ENCODE data around the gene SP140L.
"Not testable (repeated sequence)": the region's sequence is repeated elsewhere in the genome, so short reads cannot be mapped to it uniquely, and the experiment has no call there.

The SP140L gene

GRCh38 chr2:230362030-230362691 lies 35.2 kb downstream of the SP140L start:
- Histone ChIP-seq H3K27ac (ENCODE audit: low read depth, low read length) (no peak overlapping the region), H3K79me2 (ENCODE audit: control insufficient read depth, insufficient read depth, low read length, unreplicated experiment) (no peaks in the 10 kb centered on the region), H2AFZ (ENCODE audit: low read length, unreplicated experiment) (no peak overlapping the region), H3K36me3 (ENCODE audit: insufficient read depth, low read length) (peaks cover 44% of the 10 kb centered on the region), H3K27me3 (ENCODE audit: insufficient read depth, low read length) (no peaks in the 10 kb centered on the region), H3K4me1 (ENCODE audit: control insufficient read depth, insufficient read depth, low read length, unreplicated experiment) (no peaks in the 10 kb centered on the region), H3K4me3 (ENCODE audit: low read depth, low read length) (no peak overlapping the region)

DNA sequence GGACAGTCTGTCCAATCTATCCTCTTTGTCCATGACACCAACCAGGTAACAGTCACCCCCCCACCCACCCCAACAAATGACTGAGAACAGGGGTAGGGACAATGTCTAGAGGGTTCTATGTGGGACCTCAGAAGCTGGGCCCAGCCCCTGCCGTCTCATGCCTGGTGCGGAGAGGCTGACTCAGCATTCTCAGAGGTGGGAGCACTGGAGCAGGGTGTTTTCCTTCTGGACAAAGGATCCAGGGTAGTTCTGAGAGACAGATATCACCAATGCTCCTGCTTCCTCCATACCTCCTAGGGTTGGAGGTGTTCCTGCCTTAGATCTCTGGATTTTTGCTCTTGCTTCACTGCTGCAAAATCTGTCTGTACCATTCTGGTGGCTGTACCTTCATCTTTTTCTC lies 55.1 kb downstream of the SP140L start:
- peaks cover 11% of the 10 kb centered on the region; the same call in 1 of the 2 replicates for H3K36me3 ChIP-seq (ENCODE audit: insufficient read depth, low read length)
- no peaks in the 10 kb centered on the region for H3K79me2 ChIP-seq (ENCODE audit: control insufficient read depth, insufficient read depth, low read length, unreplicated experiment)
- no peaks in the 10 kb centered on the region for H3K27me3 ChIP-seq (ENCODE audit: insufficient read depth, low read length)
- no peak overlapping the region for H2AFZ ChIP-seq (ENCODE audit: low read length, unreplicated experiment)
- H3K27ac ChIP-seq (ENCODE audit: low read depth, low read length) = no peak overlapping the region
- H3K4me3 ChIP-seq (ENCODE audit: low read depth, low read length) = no peak overlapping the region
- H3K4me1 ChIP-seq (ENCODE audit: control insufficient read depth, insufficient read depth, low read length, unreplicated experiment) = no peaks in the 10 kb centered on the region

DNA sequence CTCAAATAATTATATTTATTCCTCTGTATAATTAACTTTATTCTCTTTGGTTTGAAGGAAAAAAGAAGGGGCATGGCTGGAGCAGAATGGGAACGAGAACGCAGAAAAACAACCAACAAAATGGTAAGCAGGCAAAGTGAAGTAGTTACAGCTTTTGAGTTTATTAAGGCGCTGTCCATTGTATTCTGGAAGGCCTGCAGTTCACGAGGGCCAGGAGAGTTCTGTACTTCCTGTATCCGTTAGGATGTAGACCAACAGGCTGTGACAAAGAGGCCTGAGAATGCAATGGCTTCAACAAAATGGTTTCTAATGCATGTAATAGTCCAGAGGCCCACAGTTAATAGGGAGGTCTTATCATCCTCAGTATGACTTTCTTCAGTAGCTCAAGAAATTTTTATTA lies 56.5 kb downstream of the SP140L start:
- H3K27ac ChIP-seq (ENCODE audit: low read depth, low read length) = no peak overlapping the region

DNA sequence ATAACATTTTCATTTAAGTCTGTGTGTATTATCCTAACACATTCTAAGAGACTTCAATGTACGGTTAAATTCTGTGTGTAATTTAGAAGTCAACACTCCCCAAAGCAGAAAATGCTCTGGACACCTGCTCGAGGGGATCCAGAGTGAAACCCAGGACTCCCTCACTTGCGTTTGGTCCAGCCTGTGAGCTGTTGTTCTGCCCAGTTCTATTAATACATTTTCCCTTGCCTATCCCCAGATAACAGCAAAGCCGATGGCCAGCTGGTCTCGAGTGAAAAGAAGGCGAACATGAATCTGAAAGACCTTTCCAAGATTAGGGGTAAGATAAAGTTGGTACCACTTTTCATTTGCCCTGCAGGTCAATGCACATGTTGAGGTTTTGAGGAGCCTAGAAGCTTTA lies 58.0 kb downstream of the SP140L start:
- Histone ChIP-seq H3K27me3 (ENCODE audit: insufficient read depth, low read length) (no peaks in the 10 kb centered on the region), H3K4me3 (ENCODE audit: low read depth, low read length) (no peak overlapping the region), H3K27ac (ENCODE audit: low read depth, low read length) (no peak overlapping the region), H3K4me1 (ENCODE audit: control insufficient read depth, insufficient read depth, low read length, unreplicated experiment) (no peaks in the 10 kb centered on the region), H3K79me2 (ENCODE audit: control insufficient read depth, insufficient read depth, low read length, unreplicated experiment) (no peaks in the 10 kb centered on the region), H3K36me3 (ENCODE audit: insufficient read depth, low read length) (peaks cover 23% of the 10 kb centered on the region; the same call in 1 of the 2 replicates), H2AFZ (ENCODE audit: low read length, unreplicated experiment) (no peak overlapping the region)

More for the DNA sequence above, 56.5 kb downstream of the SP140L start:
- Histone ChIP-seq H3K36me3 (ENCODE audit: insufficient read depth, low read length) (peaks cover 13% of the 10 kb centered on the region; the same call in 1 of the 2 replicates), H3K79me2 (ENCODE audit: control insufficient read depth, insufficient read depth, low read length, unreplicated experiment) (no peaks in the 10 kb centered on the region), H2AFZ (ENCODE audit: low read length, unreplicated experiment) (no peak overlapping the region), H3K27me3 (ENCODE audit: insufficient read depth, low read length) (no peaks in the 10 kb centered on the region), H3K4me3 (ENCODE audit: low read depth, low read length) (no peak overlapping the region), H3K4me1 (ENCODE audit: control insufficient read depth, insufficient read depth, low read length, unreplicated experiment) (no peaks in the 10 kb centered on the region)

- Histone ChIP-seq H2AFZ (ENCODE audit: low read length, unreplicated experiment) (no peak overlapping the region), H3K36me3 (ENCODE audit: insufficient read depth, low read length) (peaks cover 55% of the 10 kb centered on the region), H3K4me1 (ENCODE audit: control insufficient read depth, insufficient read depth, low read length, unreplicated experiment) (no peaks in the 10 kb centered on the region), H3K79me2 (ENCODE audit: control insufficient read depth, insufficient read depth, low read length, unreplicated experiment) (no peaks in the 10 kb centered on the region), H3K27me3 (ENCODE audit: insufficient read depth, low read length) (no peaks in the 10 kb centered on the region), H3K27ac (ENCODE audit: low read depth, low read length) (no peak overlapping the region), H3K4me3 (ENCODE audit: low read depth, low read length) (no peak overlapping the region)
Measured at GRCh38 chr2:230394301-230394700, 67.3 kb downstream of the SP140L start.

GRCh38 chr2:230398698-230399097 lies 71.7 kb downstream of the SP140L start:
- H3K27ac ChIP-seq (ENCODE audit: low read depth, low read length); H3K79me2 ChIP-seq (ENCODE audit: control insufficient read depth, insufficient read depth, low read length, unreplicated experiment); H3K4me1 ChIP-seq (ENCODE audit: control insufficient read depth, insufficient read depth, low read length, unreplicated experiment); H3K27me3 ChIP-seq (ENCODE audit: insufficient read depth, low read length); H3K4me3 ChIP-seq (ENCODE audit: low read depth, low read length); H2AFZ ChIP-seq (ENCODE audit: low read length, unreplicated experiment): not testable (repeated sequence)
- H3K36me3 ChIP-seq (ENCODE audit: insufficient read depth, low read length) = peaks cover 37% of the 10 kb centered on the region

DNA sequence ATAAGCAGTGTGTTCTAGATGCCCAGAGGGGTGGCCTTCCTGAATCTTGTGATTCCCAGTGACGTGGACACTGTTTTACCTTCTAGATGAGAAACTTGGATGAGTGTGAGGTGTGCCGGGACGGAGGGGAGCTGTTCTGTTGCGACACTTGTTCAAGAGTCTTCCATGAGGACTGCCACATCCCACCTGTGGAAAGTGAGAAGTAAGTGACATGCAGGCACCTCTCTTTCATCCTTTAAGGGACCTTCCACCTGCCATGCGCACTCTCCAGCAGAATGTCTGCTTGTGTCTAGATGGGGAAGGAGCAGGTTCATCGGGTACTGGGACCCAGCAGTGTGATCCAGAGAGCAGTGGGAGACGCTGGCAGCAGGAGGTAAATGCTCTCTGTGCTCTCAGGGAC lies 73.0 kb downstream of the SP140L start:
- H3K36me3 ChIP-seq (ENCODE audit: insufficient read depth, low read length) = peaks cover 31% of the 10 kb centered on the region
- H3K79me2 ChIP-seq (ENCODE audit: control insufficient read depth, insufficient read depth, low read length, unreplicated experiment) = no peaks in the 10 kb centered on the region
- H3K4me3 ChIP-seq (ENCODE audit: low read depth, low read length) = no peak overlapping the region
- no peaks in the 10 kb centered on the region for H3K4me1 ChIP-seq (ENCODE audit: control insufficient read depth, insufficient read depth, low read length, unreplicated experiment)
- no peaks in the 10 kb centered on the region for H3K27me3 ChIP-seq (ENCODE audit: insufficient read depth, low read length)
- no peak overlapping the region for H3K27ac ChIP-seq (ENCODE audit: low read depth, low read length)
- no peak overlapping the region for H2AFZ ChIP-seq (ENCODE audit: low read length, unreplicated experiment)

GRCh38 chr2:230400454-230400853 lies 73.5 kb downstream of the SP140L start:
- H3K4me3 ChIP-seq (ENCODE audit: low read depth, low read length) = no peak overlapping the region
- H2AFZ ChIP-seq (ENCODE audit: low read length, unreplicated experiment) = no peak overlapping the region
- no peaks in the 10 kb centered on the region for H3K27me3 ChIP-seq (ENCODE audit: insufficient read depth, low read length)
- no peaks in the 10 kb centered on the region for H3K4me1 ChIP-seq (ENCODE audit: control insufficient read depth, insufficient read depth, low read length, unreplicated experiment)
- no peaks in the 10 kb centered on the region for H3K79me2 ChIP-seq (ENCODE audit: control insufficient read depth, insufficient read depth, low read length, unreplicated experiment)
- peaks cover 28% of the 10 kb centered on the region for H3K36me3 ChIP-seq (ENCODE audit: insufficient read depth, low read length)
- H3K27ac ChIP-seq (ENCODE audit: low read depth, low read length) = no peak overlapping the region

DNA sequence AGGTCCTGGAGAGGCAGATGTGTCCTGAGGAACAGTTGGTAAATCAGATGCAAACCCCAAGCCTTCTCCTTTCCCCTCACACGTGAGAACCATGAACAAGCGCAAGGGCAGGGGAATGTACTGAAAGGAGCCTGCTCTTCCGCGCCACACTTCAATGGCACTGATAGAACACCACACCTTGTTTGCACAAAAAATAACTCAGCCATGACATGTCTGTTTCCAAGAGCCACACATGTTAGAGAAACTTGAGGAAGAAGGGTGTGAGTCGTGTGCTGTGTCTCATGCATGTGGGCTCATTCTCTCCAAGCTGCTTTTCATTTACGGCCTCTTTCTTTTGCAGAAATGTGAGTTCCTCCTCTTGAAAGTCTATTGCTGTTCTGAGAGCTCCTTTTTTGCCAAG lies 74.0 kb downstream of the SP140L start:
- H3K4me1 ChIP-seq (ENCODE audit: control insufficient read depth, insufficient read depth, low read length, unreplicated experiment); H3K27ac ChIP-seq (ENCODE audit: low read depth, low read length); H3K4me3 ChIP-seq (ENCODE audit: low read depth, low read length); H2AFZ ChIP-seq (ENCODE audit: low read length, unreplicated experiment); H3K79me2 ChIP-seq (ENCODE audit: control insufficient read depth, insufficient read depth, low read length, unreplicated experiment); H3K27me3 ChIP-seq (ENCODE audit: insufficient read depth, low read length): not testable (repeated sequence)
- H3K36me3 ChIP-seq (ENCODE audit: insufficient read depth, low read length) = peaks cover 24% of the 10 kb centered on the region

- Histone ChIP-seq H3K36me3 (ENCODE audit: insufficient read depth, low read length) (peaks cover 15% of the 10 kb centered on the region; the same call in 1 of the 2 replicates), H3K27me3 (ENCODE audit: insufficient read depth, low read length) (no peaks in the 10 kb centered on the region), H3K4me1 (ENCODE audit: control insufficient read depth, insufficient read depth, low read length, unreplicated experiment) (peaks cover 4% of the 10 kb centered on the region), H3K79me2 (ENCODE audit: control insufficient read depth, insufficient read depth, low read length, unreplicated experiment) (no peaks in the 10 kb centered on the region), H3K27ac (ENCODE audit: low read depth, low read length) (no peak overlapping the region), H2AFZ (ENCODE audit: low read length, unreplicated experiment) (no peak overlapping the region), H3K4me3 (ENCODE audit: low read depth, low read length) (no peak overlapping the region)
Measured at GRCh38 chr2:230403746-230404145, 76.8 kb downstream of the SP140L start.

DNA sequence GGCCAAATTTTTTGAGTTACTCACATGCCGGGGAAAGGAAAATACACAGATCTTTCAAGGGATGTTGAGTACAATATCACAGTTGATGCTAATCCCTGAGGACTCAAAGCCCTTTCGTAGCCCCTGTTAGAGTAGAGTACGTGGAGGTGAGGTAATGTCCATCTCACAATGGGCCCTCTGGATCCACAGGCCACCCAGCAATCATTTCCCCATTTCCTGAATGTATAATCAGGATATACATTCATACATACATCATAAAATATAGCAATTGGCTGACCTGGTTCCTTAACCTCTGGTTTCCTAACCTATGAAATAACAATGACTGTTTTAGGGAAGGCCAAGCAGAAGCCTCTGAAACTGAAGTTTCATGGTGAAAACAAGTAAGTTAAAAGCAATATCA lies 78.8 kb downstream of the SP140L start:
- H2AFZ ChIP-seq (ENCODE audit: low read length, unreplicated experiment) = no peak overlapping the region
- H3K79me2 ChIP-seq (ENCODE audit: control insufficient read depth, insufficient read depth, low read length, unreplicated experiment) = no peaks in the 10 kb centered on the region
- no peaks in the 10 kb centered on the region for H3K27me3 ChIP-seq (ENCODE audit: insufficient read depth, low read length)
- no peak overlapping the region for H3K4me3 ChIP-seq (ENCODE audit: low read depth, low read length)
- H3K36me3 ChIP-seq (ENCODE audit: insufficient read depth, low read length) = peaks cover 11% of the 10 kb centered on the region; the same call in 1 of the 2 replicates
- H3K27ac ChIP-seq (ENCODE audit: low read depth, low read length) = no peak overlapping the region
- peaks cover 17% of the 10 kb centered on the region for H3K4me1 ChIP-seq (ENCODE audit: control insufficient read depth, insufficient read depth, low read length, unreplicated experiment)
